Cardiac muscle cell (in vitro differentiated cells and primary cell): ENCODE measurements around the gene SMS. TPM values are rescaled to one million over a fixed set of nuclear protein-coding genes. Genes with fewer than 3 reads are reported as not detected.
A peak's percentile ranks its signal among the peaks of the same experiment; 100 is the strongest.

ENCODE experiments used
- DNase-seq, 2 donors: peaks; one replicate each; pipeline versions ENCODE4 v3.0.0 to v3.0.0-alpha.2; 2010 to 2017; ENCODE audit warnings: low read depth in 1 of 2, low spot score in 1 of 2
- H3K27ac ChIP-seq: fragments of 200-600 bp; sonication (generic); 2 replicates; pipeline ENCODE4 v1.5.1; 2016
- H3K27me3 ChIP-seq: fragments of 200-600 bp; sonication (generic); 2 replicates; pipeline ENCODE4 v1.6.0; 2016; ENCODE audit warnings: control low read depth
- H3K36me3 ChIP-seq: fragments of 200-600 bp; sonication (generic); 2 replicates; pipeline ENCODE4 v1.5.1; 2016; ENCODE audit warnings: control low read depth
- H3K4me1 ChIP-seq: fragments of 200-600 bp; sonication (generic); 2 replicates; pipeline ENCODE4 v1.8.1; 2017; ENCODE audit warnings: low read depth, mild to moderate bottlenecking, mixed run types
- H3K4me3 ChIP-seq: fragments of 200-600 bp; sonication (generic); 2 replicates; pipeline ENCODE4 v1.5.1; 2016; ENCODE audit warnings: mild to moderate bottlenecking
- H3K9me3 ChIP-seq: fragments of 200-600 bp; sonication (generic); 2 replicates; pipeline ENCODE4 v1.5.1; 2017; ENCODE audit warnings: low read depth, mild to moderate bottlenecking, control low read depth
- polyA plus RNA-seq: library from polyadenylated mRNA; unstranded; fragments of >200 nt; fragmentation: Nextera tagmentation; extraction: Ambion mirVana; gene quantifications from 2 replicates; pipeline ENCODE4 v1.2.1, GENCODE V29; 2016
- total RNA-seq: library from RNA; depleted of rRNA; stranded (reverse); fragments of >200 nt; gene quantifications from 2 replicates; pipeline ENCODE4 v1.2.3, GENCODE V29; 2016
- TF ChIP-seq, protein P1 (sequence below): IDR thresholded peaks from 2 replicates; pipeline ENCODE4 v1.5.1; 2012; ENCODE audit warnings: low read depth, mild to moderate bottlenecking, low read length

Gene SMS
- total and polyA plus RNA-seq, 2 experiments from 2014 or later, result 253 to 403 TPM

DNA sequence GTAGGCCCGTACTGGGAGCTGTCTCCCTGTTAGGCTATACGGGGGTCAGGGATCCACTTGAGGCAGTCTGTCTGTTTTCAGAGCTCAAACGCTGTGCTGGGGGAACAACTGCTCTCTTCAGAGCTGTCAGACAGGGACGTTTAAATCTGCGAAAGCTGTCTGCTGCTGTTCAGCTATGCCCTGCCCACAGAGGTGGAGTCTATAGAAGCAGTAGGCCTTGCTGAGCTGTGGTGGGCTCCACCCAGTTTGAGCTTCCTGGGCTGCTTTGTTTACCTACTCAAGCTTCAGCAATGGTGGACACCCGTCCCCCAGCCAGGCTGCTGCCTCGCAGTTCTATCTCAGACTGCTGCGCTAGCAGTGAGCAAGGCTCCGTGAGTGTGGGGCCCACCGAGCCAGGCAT, 64.4 kb downstream of the SMS start:
- H3K4me1 ChIP-seq, result peaks cover 4% of the 10 kb centered on the region

DNA sequence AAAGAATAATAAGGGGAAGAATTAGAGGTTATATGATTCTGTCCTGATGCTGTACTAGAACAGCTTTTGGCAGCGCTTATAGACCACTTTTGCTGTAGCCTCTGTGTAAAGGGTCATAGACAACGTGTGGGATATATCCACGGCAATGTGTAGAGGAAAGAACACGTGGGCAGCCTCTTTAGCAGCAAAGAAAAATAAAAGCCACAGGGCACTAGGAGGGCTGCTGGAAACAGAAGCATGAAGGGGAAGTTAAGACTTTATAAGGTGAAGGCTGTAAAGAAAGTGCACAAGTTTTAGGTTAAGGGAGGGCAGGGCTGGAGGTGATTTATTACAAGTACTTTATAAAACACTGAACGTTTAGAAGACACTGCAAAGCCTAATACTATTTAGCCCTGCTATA, 71.5 kb downstream of the SMS start:
- TF ChIP-seq, protein P1, sequence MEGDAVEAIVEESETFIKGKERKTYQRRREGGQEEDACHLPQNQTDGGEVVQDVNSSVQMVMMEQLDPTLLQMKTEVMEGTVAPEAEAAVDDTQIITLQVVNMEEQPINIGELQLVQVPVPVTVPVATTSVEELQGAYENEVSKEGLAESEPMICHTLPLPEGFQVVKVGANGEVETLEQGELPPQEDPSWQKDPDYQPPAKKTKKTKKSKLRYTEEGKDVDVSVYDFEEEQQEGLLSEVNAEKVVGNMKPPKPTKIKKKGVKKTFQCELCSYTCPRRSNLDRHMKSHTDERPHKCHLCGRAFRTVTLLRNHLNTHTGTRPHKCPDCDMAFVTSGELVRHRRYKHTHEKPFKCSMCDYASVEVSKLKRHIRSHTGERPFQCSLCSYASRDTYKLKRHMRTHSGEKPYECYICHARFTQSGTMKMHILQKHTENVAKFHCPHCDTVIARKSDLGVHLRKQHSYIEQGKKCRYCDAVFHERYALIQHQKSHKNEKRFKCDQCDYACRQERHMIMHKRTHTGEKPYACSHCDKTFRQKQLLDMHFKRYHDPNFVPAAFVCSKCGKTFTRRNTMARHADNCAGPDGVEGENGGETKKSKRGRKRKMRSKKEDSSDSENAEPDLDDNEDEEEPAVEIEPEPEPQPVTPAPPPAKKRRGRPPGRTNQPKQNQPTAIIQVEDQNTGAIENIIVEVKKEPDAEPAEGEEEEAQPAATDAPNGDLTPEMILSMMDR, result no peak

More for the DNA sequence above, 64.4 kb downstream of the SMS start:
- Histone ChIP-seq H3K9me3 (no peaks in the 10 kb centered on the region), H3K27ac (peak overlapping the region; percentile 55), H3K4me3 (no peak overlapping the region), H3K36me3 (no peaks in the 10 kb centered on the region), H3K27me3 (no peaks in the 10 kb centered on the region)
- TF ChIP-seq, protein P1, result no peak
- DNase-seq, result no peak

DNA sequence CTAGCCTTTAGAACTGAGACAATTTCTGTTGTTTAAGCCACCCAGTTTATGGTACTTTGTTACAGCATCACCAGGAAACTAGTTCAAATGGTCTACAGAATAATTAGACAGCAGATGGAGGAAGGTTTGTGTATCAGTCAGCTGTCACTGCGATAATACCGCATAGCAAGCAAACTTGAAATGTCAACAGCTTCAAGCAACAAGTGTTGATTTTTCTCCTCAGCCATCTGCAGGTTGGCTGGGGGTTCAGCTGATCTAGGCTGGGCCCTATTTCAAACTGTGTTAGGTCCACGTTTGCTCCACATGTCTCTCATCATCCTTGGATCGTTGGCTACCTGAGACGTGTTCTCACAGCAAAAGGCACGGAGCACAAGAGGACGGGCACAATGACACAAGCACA, 72.4 kb downstream of the SMS start:
- TF ChIP-seq, protein P1, result no peak
- H3K9me3 ChIP-seq, result no peaks in the 10 kb centered on the region

More for the DNA sequence above, 71.5 kb downstream of the SMS start:
- DNase-seq, result no peak
- Histone ChIP-seq H3K36me3 (no peaks in the 10 kb centered on the region), H3K9me3 (no peaks in the 10 kb centered on the region), H3K4me3 (no peak overlapping the region), H3K27ac (no peak overlapping the region), H3K27me3 (no peaks in the 10 kb centered on the region), H3K4me1 (peaks cover 2% of the 10 kb centered on the region)

DNA sequence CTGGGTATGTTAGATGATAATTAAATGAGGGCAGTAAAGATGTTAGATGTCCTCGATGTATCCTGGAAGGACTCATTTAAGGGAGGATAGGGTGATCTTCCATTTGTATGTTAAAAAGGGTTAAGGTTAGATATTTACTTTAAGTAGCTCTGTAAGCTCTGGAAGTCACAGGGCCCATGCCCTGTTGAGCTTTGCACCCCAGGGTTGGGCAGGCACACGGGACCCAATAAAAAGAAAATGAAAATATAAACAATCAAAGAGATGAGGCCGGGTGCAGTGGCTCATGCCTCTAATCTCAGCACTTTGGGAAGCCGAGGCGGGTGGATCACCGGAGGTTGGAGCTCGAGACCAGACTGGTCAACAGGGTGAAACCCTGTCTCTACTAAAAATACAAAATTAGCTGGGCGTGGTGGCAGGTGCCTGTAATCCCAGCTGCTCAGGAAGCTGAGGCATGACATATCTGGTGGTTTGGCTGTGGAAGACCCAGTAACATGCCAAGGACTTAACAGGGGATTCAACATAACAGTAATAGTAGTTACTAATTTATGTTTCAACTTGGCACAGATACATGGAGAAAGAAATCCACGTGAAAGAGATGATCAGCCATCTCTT, 74.7 kb downstream of the SMS start:
- Histone ChIP-seq H3K9me3 (no peaks in the 10 kb centered on the region), H3K4me1 (no peaks in the 10 kb centered on the region), H3K27ac (no peak overlapping the region), H3K27me3 (no peaks in the 10 kb centered on the region), H3K4me3 (no peak overlapping the region), H3K36me3 (no peaks in the 10 kb centered on the region)
- TF ChIP-seq, protein P1, result no peak
- no peak for DNase-seq

More for the DNA sequence above, 72.4 kb downstream of the SMS start:
- no peak overlapping the region for H3K27ac ChIP-seq
- no peak overlapping the region for H3K4me3 ChIP-seq
- no peaks in the 10 kb centered on the region for H3K27me3 ChIP-seq
- H3K36me3 ChIP-seq, result no peaks in the 10 kb centered on the region
- H3K4me1 ChIP-seq, result no peaks in the 10 kb centered on the region
- no peak for DNase-seq

DNA sequence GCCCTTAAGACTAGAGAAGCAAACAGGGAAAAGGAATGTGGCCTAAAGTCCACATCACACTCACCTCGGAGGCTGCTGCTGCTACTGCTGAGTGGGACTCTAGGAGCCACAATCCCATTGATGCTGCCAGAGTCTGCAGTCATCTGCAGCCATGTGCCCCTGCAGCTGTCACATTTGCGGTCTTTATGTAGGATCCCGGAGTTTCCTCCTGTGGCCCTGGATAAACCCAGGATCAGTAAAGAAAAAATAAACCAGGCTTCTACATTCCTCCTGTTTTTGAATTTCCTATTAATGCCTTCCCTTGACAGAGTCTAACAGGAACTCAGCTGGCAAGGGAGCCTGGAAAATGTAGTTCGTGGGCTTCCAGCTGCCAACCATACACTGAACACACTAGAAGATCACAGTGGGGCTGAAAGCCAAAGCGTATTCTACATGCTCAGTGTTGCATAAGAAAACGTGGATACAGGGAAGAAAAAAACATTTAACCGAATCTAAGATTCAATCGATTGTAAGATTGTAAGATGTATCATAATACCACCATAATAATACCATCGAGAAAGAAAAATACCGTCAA, 81.3 kb downstream of the SMS start:
- H3K36me3 ChIP-seq, result no peaks in the 10 kb centered on the region
- no peak overlapping the region for H3K27ac ChIP-seq
- no peak overlapping the region for H3K4me3 ChIP-seq
- no peaks in the 10 kb centered on the region for H3K27me3 ChIP-seq
- peaks cover 12% of the 10 kb centered on the region for H3K4me1 ChIP-seq
- no peak for DNase-seq
- TF ChIP-seq, protein P1, result no peak
- H3K9me3 ChIP-seq, result no peaks in the 10 kb centered on the region
